NB4 (cell line): ENCODE data around the gene LIN7C.

Experiments used
- DNase-seq: peaks from one replicate; pipeline ENCODE4 v3.0.0; 2010; ENCODE audit warnings: low read depth
- H3K4me3 ChIP-seq: one replicate; pipeline ENCODE4 v1.5.1; 2011; ENCODE audit warnings: mild to moderate bottlenecking, low read depth, low read length, moderate library complexity
- CTCF ChIP-seq: IDR thresholded peaks from one replicate; pipeline ENCODE4 v1.5.1; 2012; ENCODE audit warnings: low read depth, low read length
- MAX ChIP-seq: IDR thresholded peaks from 2 replicates; pipeline ENCODE4 v1.6.1; 2011; ENCODE audit warnings: low read depth, low read length
- MYC ChIP-seq: IDR thresholded peaks from 2 replicates; pipeline ENCODE4 v1.6.1; 2011; ENCODE audit warnings: low read depth, low read length
- POLR2A ChIP-seq: IDR thresholded peaks from 2 replicates; pipeline ENCODE4 v1.6.1; 2011; ENCODE audit warnings: mild to moderate bottlenecking; ENCODE audit not compliant: insufficient read length; ENCODE audit errors: extremely low read depth

The LIN7C gene

GRCh38 chr11:27545946-27546345 is 39.4 kb upstream of the LIN7C start:
- peak; percentile 2 for DNase-seq
- TF ChIP-seq POLR2A (no peak), MYC (no peak), CTCF (no peak), MAX (no peak)
- no peak overlapping the region for H3K4me3 ChIP-seq

- DNase-seq, result no peak
- no peak for TF ChIP-seq POLR2A
- no peak overlapping the region for H3K4me3 ChIP-seq
These were observed 38.5 kb upstream of the LIN7C start for GRCh38 chr11:27545035-27545434.

GRCh38 chr11:27541790-27542189 is 35.2 kb upstream of the LIN7C start:
- no peak for DNase-seq
- TF ChIP-seq POLR2A (no peak), MAX (no peak), CTCF (no peak), MYC (no peak)
- H3K4me3 ChIP-seq, result no peak overlapping the region

- no peak for TF ChIP-seq MAX
- TF ChIP-seq POLR2A, result no peak
- TF ChIP-seq CTCF, result no peak
- no peak for TF ChIP-seq MYC
- no peak for DNase-seq
- no peak overlapping the region for H3K4me3 ChIP-seq
These were observed 33.5 kb upstream of the LIN7C start for GRCh38 chr11:27540051-27540450.

GRCh38 chr11:27535103-27535502 is 28.5 kb upstream of the LIN7C start:
- H3K4me3 ChIP-seq, result no peak overlapping the region
- no peak for DNase-seq
- TF ChIP-seq POLR2A (no peak), MYC (no peak), MAX (no peak), CTCF (no peak)

- DNase-seq, result no peak
- no peak overlapping the region for H3K4me3 ChIP-seq
- TF ChIP-seq MAX (no peak), CTCF (no peak), MYC (no peak), POLR2A (no peak)
These were observed 26.2 kb upstream of the LIN7C start for GRCh38 chr11:27532652-27533325.
